Stomach smooth muscle (tissue), 2 donors: ENCODE measurements around the gene KMT2C.
"Not testable (repeated sequence)": the region's sequence is repeated elsewhere in the genome, so short reads cannot be mapped to it uniquely, and the experiment has no call there.

Experiments
- H3K27ac ChIP-seq: one replicate; pipeline ENCODE4 v1.7.0; 2013; ENCODE audit warnings: mild to moderate bottlenecking, low read length, inconsistent platforms
- H3K27me3 ChIP-seq, 2 donors: one replicate each; pipeline ENCODE4 v1.7.0; 2013; ENCODE audit warnings: low read length in 2 of 2; ENCODE audit not compliant: insufficient read depth in 2 of 2, control insufficient read depth in 1 of 2
- H3K36me3 ChIP-seq, 2 donors: one replicate each; pipeline ENCODE4 v1.7.0; 2013; ENCODE audit warnings: low read length in 2 of 2; ENCODE audit not compliant: control insufficient read depth in 2 of 2, insufficient read depth in 2 of 2
- H3K4me1 ChIP-seq: one replicate; pipeline ENCODE4 v1.7.0; 2013; ENCODE audit warnings: low read length; ENCODE audit not compliant: control insufficient read depth, insufficient read depth
- H3K4me3 ChIP-seq, 2 donors: one replicate each; pipeline ENCODE4 v1.7.0; 2013; ENCODE audit warnings: low read length in 2 of 2
- H3K9ac ChIP-seq, 2 donors: one replicate each; pipeline ENCODE4 v1.7.0; 2013; ENCODE audit warnings: low read length in 2 of 2, mild to moderate bottlenecking in 1 of 2
- H3K9me3 ChIP-seq, 2 donors: one replicate each; pipeline ENCODE4 v1.7.0; 2013; ENCODE audit warnings: low read length in 2 of 2; ENCODE audit not compliant: control insufficient read depth in 2 of 2
- donor health status: healthy.
- donor health status: Pancreatic carcinoma.

The KMT2C gene

GRCh38 chr7:152286972-152287371, 148.8 kb downstream of the KMT2C start:
- not testable (repeated sequence) for H3K36me3 ChIP-seq, H3K27ac ChIP-seq, H3K27me3 ChIP-seq, H3K4me3 ChIP-seq, H3K4me1 ChIP-seq, H3K9ac ChIP-seq, H3K9me3 ChIP-seq

DNA sequence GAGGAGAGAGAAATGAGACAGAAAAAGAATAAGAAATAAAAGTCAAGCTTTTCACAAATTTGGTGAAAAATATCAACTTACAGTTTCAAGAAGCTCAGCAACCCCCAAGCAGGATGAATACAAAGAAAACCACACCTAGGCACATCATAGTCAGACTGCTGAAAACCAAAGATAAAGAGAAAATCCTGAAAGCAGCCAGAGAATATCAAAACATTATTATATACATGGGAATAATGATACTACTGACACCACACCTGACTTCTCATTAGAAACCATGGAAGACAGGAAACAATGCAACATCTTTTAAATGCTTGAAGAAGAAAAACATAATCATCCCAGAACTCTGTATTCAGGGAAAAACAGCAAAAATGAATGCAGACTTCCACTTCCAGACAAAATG, 149.6 kb downstream of the KMT2C start:
- not testable (repeated sequence) for H3K4me1 ChIP-seq, H3K4me3 ChIP-seq, H3K9me3 ChIP-seq, H3K9ac ChIP-seq, H3K27ac ChIP-seq, H3K36me3 ChIP-seq, H3K27me3 ChIP-seq

GRCh38 chr7:152284998-152285397, 150.8 kb downstream of the KMT2C start:
- not testable (repeated sequence) for H3K9me3 ChIP-seq, H3K4me3 ChIP-seq, H3K36me3 ChIP-seq, H3K27me3 ChIP-seq, H3K9ac ChIP-seq, H3K4me1 ChIP-seq, H3K27ac ChIP-seq

GRCh38 chr7:152277687-152278086, 158.1 kb downstream of the KMT2C start:
- not testable (repeated sequence) for H3K4me1 ChIP-seq, H3K4me3 ChIP-seq, H3K36me3 ChIP-seq, H3K27me3 ChIP-seq, H3K9ac ChIP-seq, H3K27ac ChIP-seq, H3K9me3 ChIP-seq

GRCh38 chr7:152270427-152270826, 165.4 kb downstream of the KMT2C start:
- H3K27ac ChIP-seq, H3K27me3 ChIP-seq, H3K9me3 ChIP-seq, H3K4me3 ChIP-seq, H3K4me1 ChIP-seq, H3K9ac ChIP-seq, H3K36me3 ChIP-seq: not testable (repeated sequence)

DNA sequence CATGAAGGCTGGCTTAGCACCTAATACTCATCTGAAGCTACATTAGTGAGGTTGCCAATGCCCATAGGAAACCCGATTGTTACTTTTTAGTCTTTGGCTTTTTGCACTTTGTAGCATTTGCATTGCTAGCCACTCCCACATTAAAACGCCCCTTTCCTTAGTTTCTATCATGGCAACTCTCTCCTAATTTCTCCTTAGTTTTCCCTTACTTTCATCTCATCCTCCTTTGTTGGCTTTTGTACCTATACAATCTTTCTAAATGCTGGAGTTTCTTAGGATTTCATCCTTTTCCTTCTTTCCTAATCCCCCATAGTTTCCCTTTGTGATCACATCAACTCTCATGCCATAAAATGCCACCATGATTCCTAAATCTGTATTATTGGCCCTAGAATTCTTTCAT, 168.9 kb downstream of the KMT2C start:
- H3K4me3 ChIP-seq, H3K27ac ChIP-seq, H3K4me1 ChIP-seq, H3K9ac ChIP-seq, H3K27me3 ChIP-seq, H3K36me3 ChIP-seq, H3K9me3 ChIP-seq: not testable (repeated sequence)

- H3K4me1 ChIP-seq, H3K9me3 ChIP-seq, H3K36me3 ChIP-seq, H3K27me3 ChIP-seq, H3K27ac ChIP-seq, H3K4me3 ChIP-seq, H3K9ac ChIP-seq: not testable (repeated sequence)
Observed at GRCh38 chr7:152264915-152265314, 170.9 kb downstream of the KMT2C start.

- H3K9me3 ChIP-seq, H3K4me3 ChIP-seq, H3K27me3 ChIP-seq, H3K27ac ChIP-seq, H3K36me3 ChIP-seq, H3K9ac ChIP-seq, H3K4me1 ChIP-seq: not testable (repeated sequence)
Observed at GRCh38 chr7:152262146-152262545, 173.7 kb downstream of the KMT2C start.

DNA sequence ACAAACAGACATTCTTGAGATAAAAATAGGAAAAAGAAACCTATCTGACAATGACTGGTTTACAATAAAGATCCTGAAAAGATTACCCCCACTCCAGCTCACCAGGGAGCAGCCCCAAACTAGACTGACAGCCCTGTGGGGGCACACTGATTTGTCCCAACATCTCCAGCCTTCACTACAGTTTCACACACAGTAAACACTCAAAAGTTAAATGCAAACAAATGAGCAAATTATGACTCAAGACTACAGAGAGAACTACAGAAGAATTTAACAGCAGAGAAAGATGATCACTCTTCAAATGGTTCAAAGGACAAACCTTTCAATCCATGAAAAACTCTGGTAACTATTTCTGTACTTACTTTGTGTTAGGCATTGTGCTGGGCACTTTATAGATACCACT, 176.2 kb downstream of the KMT2C start:
- H3K9me3 ChIP-seq, H3K27ac ChIP-seq, H3K36me3 ChIP-seq, H3K27me3 ChIP-seq, H3K4me3 ChIP-seq, H3K9ac ChIP-seq, H3K4me1 ChIP-seq: not testable (repeated sequence)

DNA sequence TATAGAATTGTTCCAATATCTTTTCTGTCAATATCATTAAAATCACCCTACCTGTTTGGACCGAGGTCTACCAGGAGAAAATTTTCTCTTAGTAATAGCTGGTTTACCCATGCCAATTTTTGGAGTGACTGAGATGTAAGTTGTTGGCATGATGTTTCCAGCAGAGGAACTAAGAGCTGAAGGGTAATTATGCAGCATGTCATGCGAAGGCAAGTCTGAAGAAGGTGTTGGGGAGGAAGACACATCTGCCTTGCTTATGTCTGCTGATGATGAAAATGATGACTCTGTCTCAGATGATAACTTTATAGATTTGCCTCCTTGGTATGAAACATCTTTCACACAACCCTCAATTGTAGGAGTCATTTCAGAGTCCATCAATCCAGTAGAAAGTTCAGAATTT, 188.0 kb downstream of the KMT2C start:
- H3K27ac ChIP-seq, H3K27me3 ChIP-seq, H3K9ac ChIP-seq, H3K9me3 ChIP-seq, H3K36me3 ChIP-seq, H3K4me3 ChIP-seq, H3K4me1 ChIP-seq: not testable (repeated sequence)

GRCh38 chr7:152245417-152245816, 190.4 kb downstream of the KMT2C start:
- not testable (repeated sequence) for H3K4me3 ChIP-seq, H3K9me3 ChIP-seq, H3K36me3 ChIP-seq, H3K27me3 ChIP-seq, H3K27ac ChIP-seq, H3K9ac ChIP-seq, H3K4me1 ChIP-seq

GRCh38 chr7:152243464-152243863, 192.3 kb downstream of the KMT2C start:
- not testable (repeated sequence) for H3K4me3 ChIP-seq, H3K9ac ChIP-seq, H3K9me3 ChIP-seq, H3K27ac ChIP-seq, H3K27me3 ChIP-seq, H3K36me3 ChIP-seq, H3K4me1 ChIP-seq
